ENCODE measurements around the gene ACTR5.
"Not testable (repeated sequence)": the region's sequence is repeated elsewhere in the genome, so short reads cannot be mapped to it uniquely, and the experiment has no call there.

The ACTR5 gene

DNA sequence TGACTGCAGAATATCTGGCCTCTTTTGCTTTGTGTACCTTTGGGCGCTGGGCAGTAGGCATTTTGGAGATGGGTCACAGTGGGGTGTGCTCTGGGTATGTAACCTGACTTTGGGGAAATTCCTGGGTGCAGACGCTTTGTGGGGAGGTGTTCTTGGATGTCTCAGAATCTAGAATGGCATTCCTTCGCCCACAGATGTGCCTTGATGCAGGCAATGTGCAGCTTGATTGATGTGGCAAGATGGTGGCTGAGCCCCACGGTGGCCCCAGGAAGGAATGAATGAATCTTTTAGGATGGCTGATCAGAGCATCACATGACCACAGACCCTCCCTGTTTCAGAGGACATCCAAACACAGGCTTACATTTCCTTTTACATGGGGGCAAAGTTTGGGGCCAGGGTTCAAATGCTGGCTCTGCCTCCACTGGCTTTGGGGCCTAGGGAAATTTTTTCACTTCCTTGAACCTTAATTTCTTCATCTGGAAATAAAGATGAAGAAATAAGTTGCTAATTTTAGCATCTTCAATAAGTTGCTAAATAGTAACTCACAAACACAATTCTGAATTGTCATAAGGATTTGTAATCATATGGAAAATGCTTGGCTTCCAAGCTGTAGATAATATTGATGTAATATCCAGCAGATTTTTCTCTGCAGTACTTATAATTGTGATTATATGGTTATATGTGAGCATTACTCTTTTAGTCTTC, 62.8 kb downstream of the ACTR5 start:
- TF ChIP-seq, protein P1, sequence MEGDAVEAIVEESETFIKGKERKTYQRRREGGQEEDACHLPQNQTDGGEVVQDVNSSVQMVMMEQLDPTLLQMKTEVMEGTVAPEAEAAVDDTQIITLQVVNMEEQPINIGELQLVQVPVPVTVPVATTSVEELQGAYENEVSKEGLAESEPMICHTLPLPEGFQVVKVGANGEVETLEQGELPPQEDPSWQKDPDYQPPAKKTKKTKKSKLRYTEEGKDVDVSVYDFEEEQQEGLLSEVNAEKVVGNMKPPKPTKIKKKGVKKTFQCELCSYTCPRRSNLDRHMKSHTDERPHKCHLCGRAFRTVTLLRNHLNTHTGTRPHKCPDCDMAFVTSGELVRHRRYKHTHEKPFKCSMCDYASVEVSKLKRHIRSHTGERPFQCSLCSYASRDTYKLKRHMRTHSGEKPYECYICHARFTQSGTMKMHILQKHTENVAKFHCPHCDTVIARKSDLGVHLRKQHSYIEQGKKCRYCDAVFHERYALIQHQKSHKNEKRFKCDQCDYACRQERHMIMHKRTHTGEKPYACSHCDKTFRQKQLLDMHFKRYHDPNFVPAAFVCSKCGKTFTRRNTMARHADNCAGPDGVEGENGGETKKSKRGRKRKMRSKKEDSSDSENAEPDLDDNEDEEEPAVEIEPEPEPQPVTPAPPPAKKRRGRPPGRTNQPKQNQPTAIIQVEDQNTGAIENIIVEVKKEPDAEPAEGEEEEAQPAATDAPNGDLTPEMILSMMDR (IDR thresholded peaks at IDR 0.05) = no peak
- Histone ChIP-seq H3K27ac (no peak overlapping the region), H3K4me3 (no peak overlapping the region)
- no peak for DNase-seq (ENCODE audit: low spot score)

DNA sequence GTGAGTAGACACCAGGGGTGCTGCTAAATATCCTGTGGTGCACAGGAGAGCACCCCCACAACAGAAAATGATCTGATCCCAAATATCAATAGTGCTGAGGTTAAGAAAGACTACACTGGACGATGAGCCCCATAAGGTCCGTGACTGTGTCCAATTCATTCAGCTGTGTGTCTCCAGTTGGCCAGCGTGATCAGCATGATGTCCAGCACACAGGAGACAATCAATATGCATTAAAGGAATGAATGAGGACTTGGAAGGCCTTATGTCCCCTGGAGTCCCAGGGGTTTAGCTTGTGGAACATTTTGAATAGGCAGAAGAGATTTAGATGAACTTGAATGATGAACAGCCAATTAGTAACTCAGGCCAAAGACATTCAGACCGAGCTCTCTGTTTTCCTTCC, 63.5 kb downstream of the ACTR5 start:
- no peak overlapping the region for H3K4me3 ChIP-seq
- no peak for DNase-seq (ENCODE audit: low spot score)
- no peak overlapping the region for H3K27ac ChIP-seq
- TF ChIP-seq, protein P1 (IDR thresholded peaks at IDR 0.05) = no peak

- TF ChIP-seq, protein P1 (IDR thresholded peaks at IDR 0.05) = no peak
- DNase-seq (ENCODE audit: low spot score) = no peak
- Histone ChIP-seq H3K27ac (no peak overlapping the region), H3K4me3 (no peak overlapping the region)
Measured at GRCh38 chr20:38812182-38812581, 63.9 kb downstream of the ACTR5 start.

DNA sequence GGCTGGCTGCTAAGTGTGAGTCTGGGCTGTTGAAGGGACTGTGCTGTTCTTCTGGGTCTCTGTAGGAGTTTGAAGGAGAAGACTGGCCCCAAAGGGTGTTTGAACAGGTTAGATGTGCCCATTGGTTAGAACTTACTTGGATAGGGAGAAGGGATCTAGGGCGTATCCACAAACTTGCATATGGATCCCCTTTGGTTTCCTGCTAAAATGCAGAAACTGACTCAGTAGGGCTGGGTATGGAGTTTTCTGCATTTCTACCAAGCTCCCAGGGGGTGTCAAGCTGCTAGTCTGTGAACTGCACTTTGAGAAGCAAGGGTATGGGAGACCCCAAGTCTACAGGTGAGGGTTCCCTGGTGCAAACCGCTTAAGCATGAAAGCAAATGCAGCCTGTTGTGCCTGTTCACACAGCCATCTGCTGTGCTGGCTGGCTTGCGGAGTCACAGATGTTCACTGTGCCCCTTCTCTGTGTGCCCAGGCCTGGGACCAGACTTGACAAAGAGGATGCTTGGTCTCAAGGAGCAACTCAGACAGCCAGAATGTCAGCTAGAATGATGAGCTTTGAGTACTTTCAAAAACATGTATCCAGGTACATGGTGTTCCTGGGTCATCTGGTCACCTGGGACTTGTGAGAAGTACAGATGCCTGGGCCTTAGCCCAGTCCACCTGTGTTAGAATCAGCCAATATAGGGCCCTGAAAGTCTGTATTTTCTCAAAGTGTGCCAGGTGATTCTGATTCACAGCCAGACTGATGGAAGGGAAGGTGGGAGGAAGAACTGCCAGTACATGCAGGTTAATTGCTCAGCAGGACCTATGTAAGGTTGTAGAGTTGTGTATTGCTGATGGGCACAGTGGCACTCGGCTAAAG, 64.7 kb downstream of the ACTR5 start:
- Histone ChIP-seq H3K27ac (no peak overlapping the region), H3K4me3 (no peak overlapping the region)
- TF ChIP-seq, protein P1 (IDR thresholded peaks at IDR 0.05) = no peak
- DNase-seq (ENCODE audit: low spot score) = no peak

DNA sequence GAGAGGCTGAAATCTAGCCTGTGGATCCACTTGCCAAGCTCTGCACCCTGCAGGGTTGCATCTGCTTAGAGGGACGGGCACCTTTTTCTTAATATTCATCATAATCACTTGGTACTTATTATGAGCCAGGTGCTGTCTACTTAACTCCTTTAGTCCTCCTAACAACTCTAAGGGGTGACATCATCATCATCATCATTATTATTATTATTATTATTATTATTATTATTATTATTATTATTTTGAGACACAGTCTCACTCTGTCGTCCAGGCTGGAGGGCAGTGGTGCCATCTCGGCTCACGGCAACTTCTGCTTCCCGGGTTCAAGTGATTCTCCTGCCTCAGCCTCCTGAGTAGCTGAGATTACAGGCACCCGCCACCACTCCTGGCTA, 65.3 kb downstream of the ACTR5 start:
- H3K4me3 ChIP-seq; DNase-seq (ENCODE audit: low spot score); H3K27ac ChIP-seq: not testable (repeated sequence)

DNA sequence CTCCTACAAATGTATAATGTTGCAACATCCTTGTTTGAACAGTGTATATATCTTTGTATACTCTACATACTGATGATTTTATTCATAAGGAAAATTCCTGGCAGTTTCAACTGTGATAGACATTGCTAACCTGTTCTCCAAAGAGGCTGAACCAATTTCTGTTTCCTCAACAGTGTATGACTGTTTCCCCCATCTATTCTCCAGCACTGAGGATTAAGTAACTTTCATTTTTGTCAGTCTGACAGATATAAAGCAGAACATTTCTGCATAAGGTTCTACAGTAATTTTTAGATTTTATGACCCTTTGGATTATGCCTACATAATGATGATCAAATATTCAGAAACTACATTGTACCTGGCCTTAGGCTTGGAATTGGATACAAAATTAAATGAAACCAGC, 67.2 kb downstream of the ACTR5 start:
- H3K27ac ChIP-seq = no peak overlapping the region
- TF ChIP-seq, protein P1 (IDR thresholded peaks at IDR 0.05) = no peak
- DNase-seq (ENCODE audit: low spot score) = no peak

DNA sequence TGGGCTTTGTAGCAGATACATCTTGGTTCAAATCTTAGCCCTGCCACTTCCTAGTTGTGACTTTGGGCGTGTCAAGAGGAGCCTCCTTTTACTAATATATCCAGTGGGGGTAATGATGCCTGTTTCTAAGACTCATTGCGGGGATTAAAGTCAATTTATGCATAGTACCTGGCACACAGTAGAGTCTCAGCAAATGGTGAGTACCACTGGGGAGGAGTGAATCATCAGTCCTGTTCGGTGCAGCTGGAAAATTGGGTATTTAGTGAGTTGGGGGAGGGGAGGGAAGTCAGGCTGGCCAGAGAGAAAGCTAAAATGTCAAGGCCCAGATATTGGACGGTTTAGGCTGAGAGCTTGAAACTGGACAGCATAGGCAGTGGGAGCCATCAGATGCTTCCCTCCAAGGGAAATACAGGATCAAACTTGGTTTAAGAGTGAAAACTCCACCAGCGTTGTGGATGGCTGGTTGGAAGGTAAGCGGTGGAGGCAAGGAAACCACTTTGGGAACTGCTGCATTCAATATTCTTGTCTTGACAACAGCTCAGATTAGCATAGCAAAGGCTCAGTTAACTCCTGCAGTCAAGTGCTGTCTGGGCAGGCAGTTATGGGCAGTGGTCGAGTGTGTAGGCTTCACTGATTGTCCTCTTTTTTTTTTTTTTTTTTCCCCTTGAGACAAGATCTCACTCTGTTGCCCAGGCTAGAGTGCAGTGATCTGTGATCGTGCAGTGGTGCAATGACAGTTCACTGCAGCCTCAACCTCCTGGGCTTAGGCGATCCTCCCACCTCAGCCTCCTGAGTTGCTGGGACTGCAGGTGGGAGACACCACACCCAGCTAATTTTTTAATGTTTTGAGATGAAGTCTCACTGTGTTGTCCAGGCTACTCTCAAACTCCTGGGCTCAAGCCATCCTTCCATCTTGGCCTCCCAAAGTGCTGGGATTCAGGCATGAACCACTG, 70.1 kb downstream of the ACTR5 start:
- Histone ChIP-seq H3K4me3 (no peak overlapping the region), H3K27ac (no peak overlapping the region)
- DNase-seq (ENCODE audit: low spot score) = no peak
- TF ChIP-seq, protein P1 (IDR thresholded peaks at IDR 0.05) = no peak

More for the DNA sequence above, 67.2 kb downstream of the ACTR5 start:
- no peak overlapping the region for H3K4me3 ChIP-seq
